CD1c-positive myeloid dendritic cell (primary cell): ENCODE measurements around the gene SH3BP5.

Experiments
- DNase-seq: peaks from one replicate; pipeline ENCODE4 v3.0.0-alpha.2; 2016; ENCODE audit errors: extremely low spot score

The SH3BP5 gene

GRCh38 chr3:15347063-15347736 lies 14.8 kb upstream of the SH3BP5 start:
- peak; percentile 4 for DNase-seq

GRCh38 chr3:15346516-15346915 lies 14.1 kb upstream of the SH3BP5 start:
- DNase-seq, result no peak

GRCh38 chr3:15345608-15346137 lies 13.3 kb upstream of the SH3BP5 start:
- peak; percentile 65 for DNase-seq

GRCh38 chr3:15345066-15345607 lies 12.8 kb upstream of the SH3BP5 start:
- DNase-seq, result no peak

- peak; percentile 76 for DNase-seq
Measured at GRCh38 chr3:15342945-15343344, 10.6 kb upstream of the SH3BP5 start.

- no peak for DNase-seq
Measured at GRCh38 chr3:15342246-15342645, 9.9 kb upstream of the SH3BP5 start.

- peak; percentile 12 for DNase-seq
Measured at GRCh38 chr3:15341030-15341726, 8.8 kb upstream of the SH3BP5 start.

- peak; percentile 65 for DNase-seq
Measured at GRCh38 chr3:15339786-15340215, 7.4 kb upstream of the SH3BP5 start.

GRCh38 chr3:15339001-15339400 lies 6.6 kb upstream of the SH3BP5 start:
- no peak for DNase-seq

GRCh38 chr3:15337963-15338362 lies 5.6 kb upstream of the SH3BP5 start:
- DNase-seq, result no peak

- DNase-seq, result no peak
Measured at GRCh38 chr3:15336057-15336456, 3.7 kb upstream of the SH3BP5 start.

GRCh38 chr3:15333956-15334263 lies 1.5 kb upstream of the SH3BP5 start:
- DNase-seq, result no peak

GRCh38 chr3:15333099-15333955 lies 941 bp upstream of the SH3BP5 start:
- no peak for DNase-seq

GRCh38 chr3:15331606-15332404 lies 581 bp downstream of the SH3BP5 start:
- DNase-seq, result peak; percentile 35

- DNase-seq, result no peak
Measured at GRCh38 chr3:15331072-15331605, 1.2 kb downstream of the SH3BP5 start.

- peak; percentile 67 for DNase-seq
Measured at GRCh38 chr3:15330031-15330596, 2.3 kb downstream of the SH3BP5 start.

GRCh38 chr3:15329046-15330005 lies 3.1 kb downstream of the SH3BP5 start:
- DNase-seq, result no peak

- DNase-seq, result no peak
Measured at GRCh38 chr3:15327941-15328340, 4.4 kb downstream of the SH3BP5 start.

GRCh38 chr3:15326673-15327072 lies 5.7 kb downstream of the SH3BP5 start:
- no peak for DNase-seq
